OCI-LY3 (cell line): ENCODE results near the gene CYP2W1.

Experiments
- H2AFZ ChIP-seq: fragments of 200-600, 300-600 bp; shearing (Covaris generic); 2 replicates; pipeline ENCODE4 v1.6.0; 2014; ENCODE audit warnings: antibody characterized with exemption, low read depth, low read length
- H3K27ac ChIP-seq: fragments of 200-600, 300-600 bp; sonication (generic); 2 replicates; pipeline ENCODE4 v1.5.1; 2014; ENCODE audit warnings: mild to moderate bottlenecking, low read length, moderate library complexity, mixed read lengths
- H3K27me3 ChIP-seq: fragments of 200-600, 300-600 bp; sonication (generic); 2 replicates; pipeline ENCODE4 v1.6.1; 2014; ENCODE audit warnings: low read depth, low read length, mixed read lengths
- H3K36me3 ChIP-seq: fragments of 200-600, 300-600 bp; sonication (generic); replicated peaks from 2 replicates; pipeline ENCODE3; 2014; ENCODE audit warnings: low read depth, low read length, mixed read lengths
- H3K4me1 ChIP-seq: fragments of 300-600, 200-600 bp; sonication (generic); 2 replicates; pipeline ENCODE4 v1.6.1; 2014; ENCODE audit warnings: low read length, mixed read lengths
- H3K4me2 ChIP-seq: fragments of 200-600, 300-600 bp; sonication (generic); 2 replicates; pipeline ENCODE4 v1.6.1; 2014; ENCODE audit warnings: low read length, mixed read lengths
- H3K4me3 ChIP-seq: fragments of 300-600, 200-600 bp; sonication (generic); 2 replicates; pipeline ENCODE4 v1.5.1; 2014; ENCODE audit warnings: antibody characterized with exemption, mild to moderate bottlenecking, low read length, moderate library complexity
- H3K79me2 ChIP-seq: fragments of 300-600, 200-600 bp; shearing (Covaris generic); 2 replicates; pipeline ENCODE4 v1.6.1; 2014; ENCODE audit warnings: mild to moderate bottlenecking, low read length, mixed read lengths
- H3K9ac ChIP-seq: fragments of 300-600, 200-600 bp; shearing (Covaris generic); 2 replicates; pipeline ENCODE4 v1.6.0; 2014; ENCODE audit warnings: mild to moderate bottlenecking, low read length, moderate library complexity
- H3K9me3 ChIP-seq: fragments of 200-600, 300-600 bp; shearing (Covaris generic); 2 replicates; pipeline ENCODE4 v1.6.1; 2014; ENCODE audit warnings: low read length, mixed read lengths; ENCODE audit not compliant: insufficient read depth
- H4K20me1 ChIP-seq: fragments of 200-600, 300-600 bp; sonication (generic); 2 replicates; pipeline ENCODE4 v1.6.1; 2016; ENCODE audit warnings: low read length, mixed read lengths; ENCODE audit not compliant: insufficient read depth
- EZH2phosphoT487 ChIP-seq: fragments of 200-600 bp; shearing (Covaris generic); IDR thresholded peaks from 2 replicates; pipeline ENCODE4 v1.6.1; 2018; ENCODE audit warnings: antibody characterized with exemption, mixed run types, low read depth
- TF ChIP-seq, protein P1 (sequence below): fragments of 200-600, 300-600 bp; sonication (generic); IDR thresholded peaks from 2 replicates; pipeline ENCODE4 v1.5.1; 2014; ENCODE audit warnings: antibody characterized with exemption, low read length, low read depth

The CYP2W1 gene

DNA sequence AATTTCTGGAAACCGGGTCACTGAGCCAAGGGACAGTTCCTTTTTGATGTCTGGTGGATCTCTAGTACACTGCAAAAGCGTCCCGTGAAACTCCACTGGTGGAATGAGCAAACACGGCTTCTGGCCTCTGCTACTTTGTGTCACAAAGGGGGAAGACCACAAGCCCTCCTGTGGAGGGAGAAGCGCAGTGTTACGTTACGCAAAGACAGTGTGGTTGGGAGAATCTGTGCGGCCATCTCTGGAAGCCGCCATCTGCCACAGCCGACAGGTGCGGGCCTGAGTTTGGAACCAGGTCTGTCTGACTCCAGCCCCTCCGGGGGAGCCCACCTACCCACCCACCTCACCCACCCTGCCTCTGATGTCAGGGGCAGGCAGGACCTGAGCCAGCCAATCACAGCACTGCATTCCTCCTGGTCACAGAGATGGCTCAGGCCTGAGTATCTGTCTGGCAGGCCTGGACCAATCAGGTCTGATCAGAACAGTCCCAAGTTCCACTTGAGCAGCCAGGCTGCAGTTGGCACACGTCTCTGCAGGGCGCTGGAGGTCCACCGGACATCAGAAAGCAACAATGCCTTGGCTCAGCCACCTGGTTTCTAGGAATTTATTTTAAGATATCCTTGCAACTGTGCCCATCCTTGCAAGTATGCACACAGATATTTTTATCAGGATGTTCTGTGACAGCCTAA lies 3.0 kb upstream of the CYP2W1 start:
- Histone ChIP-seq H3K9ac (no peak overlapping the region), H3K79me2 (peaks cover 3% of the 10 kb centered on the region; the same call in 1 of the 2 replicates), H3K4me2 (no peak overlapping the region), H3K9me3 (no peaks in the 10 kb centered on the region), H3K27ac (no peak overlapping the region), H4K20me1 (no peaks in the 10 kb centered on the region), H3K36me3 (no peaks in the 10 kb centered on the region), H3K27me3 (no peaks in the 10 kb centered on the region), H2AFZ (no peak overlapping the region), H3K4me3 (no peak overlapping the region), H3K4me1 (no peaks in the 10 kb centered on the region)
- TF ChIP-seq, protein P1, sequence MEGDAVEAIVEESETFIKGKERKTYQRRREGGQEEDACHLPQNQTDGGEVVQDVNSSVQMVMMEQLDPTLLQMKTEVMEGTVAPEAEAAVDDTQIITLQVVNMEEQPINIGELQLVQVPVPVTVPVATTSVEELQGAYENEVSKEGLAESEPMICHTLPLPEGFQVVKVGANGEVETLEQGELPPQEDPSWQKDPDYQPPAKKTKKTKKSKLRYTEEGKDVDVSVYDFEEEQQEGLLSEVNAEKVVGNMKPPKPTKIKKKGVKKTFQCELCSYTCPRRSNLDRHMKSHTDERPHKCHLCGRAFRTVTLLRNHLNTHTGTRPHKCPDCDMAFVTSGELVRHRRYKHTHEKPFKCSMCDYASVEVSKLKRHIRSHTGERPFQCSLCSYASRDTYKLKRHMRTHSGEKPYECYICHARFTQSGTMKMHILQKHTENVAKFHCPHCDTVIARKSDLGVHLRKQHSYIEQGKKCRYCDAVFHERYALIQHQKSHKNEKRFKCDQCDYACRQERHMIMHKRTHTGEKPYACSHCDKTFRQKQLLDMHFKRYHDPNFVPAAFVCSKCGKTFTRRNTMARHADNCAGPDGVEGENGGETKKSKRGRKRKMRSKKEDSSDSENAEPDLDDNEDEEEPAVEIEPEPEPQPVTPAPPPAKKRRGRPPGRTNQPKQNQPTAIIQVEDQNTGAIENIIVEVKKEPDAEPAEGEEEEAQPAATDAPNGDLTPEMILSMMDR: no peak
- no peak for TF ChIP-seq EZH2phosphoT487

GRCh38 chr7:981793-982510 lies 1.0 kb upstream of the CYP2W1 start:
- Histone ChIP-seq H3K9ac (no peak overlapping the region), H3K4me1 (no peaks in the 10 kb centered on the region), H3K27ac (no peak overlapping the region), H2AFZ (no peak overlapping the region), H3K36me3 (no peaks in the 10 kb centered on the region), H4K20me1 (no peaks in the 10 kb centered on the region), H3K4me2 (no peak overlapping the region), H3K79me2 (no peaks in the 10 kb centered on the region), H3K27me3 (no peaks in the 10 kb centered on the region), H3K9me3 (no peaks in the 10 kb centered on the region), H3K4me3 (no peak overlapping the region)
- TF ChIP-seq, protein P1: no peak
- no peak for TF ChIP-seq EZH2phosphoT487

DNA sequence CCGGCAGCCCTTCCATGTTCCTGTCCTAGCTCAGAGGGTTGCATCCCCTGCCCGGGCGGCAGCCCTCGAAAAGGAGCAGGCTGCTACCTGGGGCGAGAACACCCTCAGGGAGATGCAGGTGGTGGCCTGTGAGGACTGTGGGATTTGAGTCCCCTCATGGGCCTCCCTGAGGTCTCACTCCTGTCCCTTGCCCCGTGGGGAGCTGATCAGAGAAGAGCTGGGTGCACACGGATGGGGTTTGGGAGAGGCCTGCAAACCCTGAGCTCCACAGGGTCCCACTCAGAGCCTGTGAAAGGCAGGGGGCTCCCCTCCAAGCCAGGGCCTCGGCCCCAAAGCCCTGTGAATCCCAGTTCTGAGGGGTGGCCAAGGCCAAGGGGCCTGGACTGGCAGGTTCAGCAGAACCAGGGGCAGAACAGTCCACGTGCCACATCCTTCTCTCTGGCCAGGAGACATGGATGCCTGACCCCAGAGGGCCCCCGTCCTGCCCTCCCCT lies 424 bp upstream of the CYP2W1 start:
- H3K9ac ChIP-seq: no peak overlapping the region
- H3K79me2 ChIP-seq: no peaks in the 10 kb centered on the region
- H2AFZ ChIP-seq: no peak overlapping the region
- H3K27ac ChIP-seq: no peak overlapping the region
- no peaks in the 10 kb centered on the region for H3K27me3 ChIP-seq
- TF ChIP-seq, protein P1: no peak
- no peak for TF ChIP-seq EZH2phosphoT487
- H4K20me1 ChIP-seq: no peaks in the 10 kb centered on the region
- H3K4me1 ChIP-seq: no peaks in the 10 kb centered on the region
- H3K36me3 ChIP-seq: no peaks in the 10 kb centered on the region
- H3K4me3 ChIP-seq: no peak overlapping the region
- no peaks in the 10 kb centered on the region for H3K9me3 ChIP-seq
- no peak overlapping the region for H3K4me2 ChIP-seq

GRCh38 chr7:983616-984071 lies 663 bp downstream of the CYP2W1 start:
- Histone ChIP-seq H3K79me2 (no peaks in the 10 kb centered on the region), H3K27ac (no peak overlapping the region), H3K4me1 (0 out of 2 replicates have a peak, but pooled peaks cover 2% of the 10 kb centered on the region), H4K20me1 (no peaks in the 10 kb centered on the region), H3K4me3 (no peak overlapping the region), H3K9me3 (no peaks in the 10 kb centered on the region), H3K9ac (no peak overlapping the region), H3K4me2 (no peak overlapping the region), H3K27me3 (no peaks in the 10 kb centered on the region), H3K36me3 (no peaks in the 10 kb centered on the region), H2AFZ (no peak overlapping the region)
- no peak for TF ChIP-seq EZH2phosphoT487
- TF ChIP-seq, protein P1: no peak
